DND-41 (cell line): Measurements from ENCODE around the gene ARPIN.

Source experiments
- CTCF ChIP-seq: IDR thresholded peaks from 2 replicates; pipeline ENCODE4 v1.5.1; 2012; ENCODE audit warnings: borderline replicate concordance, low read length, moderate library complexity, mild to moderate bottlenecking; ENCODE audit not compliant: poor library complexity, severe bottlenecking; ENCODE audit errors: extremely low read depth
- EZH2 ChIP-seq: IDR thresholded peaks from 3 replicates; pipeline ENCODE4 v1.6.1; 2012; ENCODE audit warnings: borderline replicate concordance, low read depth, mild to moderate bottlenecking, moderate library complexity, low read length, inconsistent platforms; ENCODE audit not compliant: severe bottlenecking

GRCh38 chr15:89870688-89871288 is 42.0 kb downstream of the ARPIN start:
- no peak for TF ChIP-seq CTCF
- TF ChIP-seq EZH2: no peak
